IPS-18a (cell line): Measurements from ENCODE around the gene CAMK2B.

Experiments used
- H3K27ac ChIP-seq: one replicate; pipeline ENCODE4 v1.5.1; 2013; ENCODE audit warnings: low read length
- H3K27me3 ChIP-seq: one replicate; pipeline ENCODE4 v1.6.1; 2013; ENCODE audit warnings: mild to moderate bottlenecking, low read length; ENCODE audit not compliant: control insufficient read depth, insufficient read depth
- H3K36me3 ChIP-seq: one replicate; pipeline ENCODE4 v1.6.1; 2013; ENCODE audit warnings: low read depth, low read length; ENCODE audit not compliant: control insufficient read depth
- H3K4me1 ChIP-seq: one replicate; pipeline ENCODE4 v1.6.1; 2013; ENCODE audit warnings: low read depth, low read length; ENCODE audit not compliant: control insufficient read depth
- H3K4me3 ChIP-seq: one replicate; pipeline ENCODE4 v1.5.1; 2013; ENCODE audit warnings: low read length
- H3K9ac ChIP-seq: one replicate; pipeline ENCODE4 v1.6.1; 2013; ENCODE audit warnings: mild to moderate bottlenecking, low read length, moderate library complexity
- H3K9me3 ChIP-seq: one replicate; pipeline ENCODE4 v1.6.1; 2013; ENCODE audit warnings: low read depth, low read length; ENCODE audit not compliant: control insufficient read depth

CAMK2B gene

DNA sequence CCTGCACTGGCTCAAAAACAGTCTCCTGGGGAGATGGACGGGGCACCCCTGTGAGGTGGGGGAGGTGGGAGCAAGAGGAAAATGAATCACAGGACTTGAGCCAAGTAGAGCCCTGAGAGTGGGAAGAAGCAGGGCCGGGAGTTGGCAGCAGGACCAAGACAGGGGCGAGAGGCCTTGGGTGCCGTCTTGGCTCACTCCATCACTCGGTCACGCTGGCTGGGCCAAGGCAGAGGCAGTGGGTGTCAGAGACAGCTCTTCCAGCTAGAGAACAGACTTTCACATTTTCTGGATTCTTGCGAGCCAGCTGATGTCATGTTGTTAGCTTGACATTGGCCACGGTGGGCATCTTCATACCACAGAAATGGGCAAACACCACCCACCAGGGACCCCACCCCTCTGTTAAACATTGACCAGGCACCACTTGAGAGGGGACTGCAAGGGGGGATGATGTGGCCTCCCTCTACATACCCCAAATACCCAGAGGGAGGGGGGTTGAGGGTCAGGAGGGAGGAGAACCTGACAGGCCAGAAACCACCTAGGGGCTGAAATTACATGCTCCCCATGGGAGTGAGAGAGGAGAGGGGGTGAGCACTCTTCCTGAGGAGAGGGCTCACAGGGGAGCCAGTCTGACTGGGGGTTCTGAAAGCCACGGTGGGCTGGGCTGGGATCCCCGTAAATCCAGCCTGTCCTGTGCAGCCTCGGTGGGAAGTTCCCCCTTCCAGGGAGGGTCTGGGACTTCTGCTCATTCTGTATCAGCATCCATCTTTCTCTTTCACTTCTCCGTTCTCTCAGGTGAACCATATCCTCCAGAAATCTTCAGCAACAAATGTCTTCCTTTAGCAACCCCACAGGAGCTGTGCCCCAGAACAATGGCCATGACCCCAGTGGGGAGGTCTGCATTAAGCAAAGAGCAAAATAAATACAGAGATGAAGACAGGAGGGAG is 19.6 kb downstream of the CAMK2B start:
- Histone ChIP-seq H3K9me3 (no peaks in the 10 kb centered on the region), H3K4me3 (no peak overlapping the region), H3K36me3 (no peaks in the 10 kb centered on the region), H3K4me1 (no peaks in the 10 kb centered on the region), H3K27ac (no peak overlapping the region), H3K9ac (no peak overlapping the region), H3K27me3 (peaks cover 31% of the 10 kb centered on the region)

DNA sequence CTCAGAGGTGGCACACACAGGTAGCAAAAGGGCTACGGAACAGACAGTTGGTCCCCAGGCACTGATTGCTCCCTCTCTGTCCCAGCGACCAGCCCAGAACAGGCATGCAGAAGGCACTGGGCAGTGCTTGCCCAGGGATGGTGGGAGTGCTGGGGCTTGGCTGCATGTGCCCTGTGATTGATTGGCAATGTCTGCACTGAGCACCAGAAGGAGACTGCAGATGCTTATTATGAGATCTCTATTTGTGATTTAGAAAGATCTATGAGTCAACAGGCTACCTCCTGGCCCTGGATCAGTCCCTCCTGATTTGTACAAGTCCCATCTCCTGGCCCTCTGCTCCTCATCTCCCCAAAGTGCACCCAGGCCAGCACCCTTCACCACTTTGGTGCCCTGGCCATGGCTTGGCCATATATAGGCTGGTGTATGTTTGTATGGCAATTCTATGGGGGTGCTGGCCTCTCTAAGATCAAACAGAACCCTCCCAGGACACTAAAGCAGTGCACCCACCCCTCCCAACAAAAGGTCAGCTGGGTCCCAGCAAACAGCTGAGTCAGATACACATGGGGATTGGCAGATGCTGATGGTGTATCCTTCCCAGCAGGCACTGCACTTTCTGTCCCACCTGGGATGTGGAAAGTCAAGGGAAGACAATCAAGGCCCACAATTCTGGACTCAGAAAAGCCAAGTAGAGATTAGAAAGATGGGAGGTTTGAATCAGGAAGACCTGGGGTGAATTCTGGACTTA is 30.9 kb downstream of the CAMK2B start:
- peaks cover 3% of the 10 kb centered on the region for H3K27me3 ChIP-seq
- H3K9me3 ChIP-seq, result no peaks in the 10 kb centered on the region
- H3K4me1 ChIP-seq, result no peaks in the 10 kb centered on the region
- H3K4me3 ChIP-seq, result no peak overlapping the region
- no peak overlapping the region for H3K27ac ChIP-seq
- no peak overlapping the region for H3K9ac ChIP-seq
- no peaks in the 10 kb centered on the region for H3K36me3 ChIP-seq

DNA sequence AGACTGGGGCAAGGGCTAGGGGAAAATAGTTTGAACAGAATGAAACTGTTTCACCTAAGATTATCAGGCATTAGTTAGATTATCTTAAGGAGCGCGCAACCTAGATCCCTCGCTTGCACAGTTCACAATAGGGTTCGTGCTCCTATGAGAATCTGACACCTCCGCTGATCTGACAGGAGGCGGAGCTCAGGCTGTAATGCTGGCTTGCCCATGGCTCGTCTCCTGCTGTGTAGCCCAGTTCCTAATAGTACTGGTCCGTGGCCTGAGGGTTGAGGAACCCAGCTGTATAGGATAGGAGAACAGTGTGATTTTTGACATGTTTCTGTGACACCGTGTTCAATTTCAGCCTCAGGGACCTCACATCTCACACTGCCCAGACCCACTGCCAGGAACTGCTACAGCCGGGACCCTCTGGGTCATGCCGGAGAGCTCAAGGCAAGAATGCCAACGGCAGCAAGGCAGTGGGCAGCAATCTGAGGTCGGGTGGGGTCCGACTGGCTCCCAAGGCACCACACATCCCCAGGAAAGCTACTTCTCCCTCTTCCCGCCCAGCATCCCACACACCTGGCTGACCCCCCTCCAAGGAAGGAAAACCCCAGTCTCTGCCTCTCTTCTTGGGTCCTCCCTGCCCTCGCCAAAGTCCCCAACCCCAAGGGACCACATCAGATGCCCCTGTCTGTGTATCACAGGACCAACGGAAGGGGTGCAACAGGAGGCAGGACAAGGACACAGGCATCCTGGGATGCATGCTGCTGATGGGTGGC is 31.7 kb downstream of the CAMK2B start:
- Histone ChIP-seq H3K9me3 (no peaks in the 10 kb centered on the region), H3K4me3 (no peak overlapping the region), H3K9ac (no peak overlapping the region), H3K36me3 (no peaks in the 10 kb centered on the region), H3K27ac (no peak overlapping the region), H3K27me3 (peaks cover 3% of the 10 kb centered on the region), H3K4me1 (no peaks in the 10 kb centered on the region)

DNA sequence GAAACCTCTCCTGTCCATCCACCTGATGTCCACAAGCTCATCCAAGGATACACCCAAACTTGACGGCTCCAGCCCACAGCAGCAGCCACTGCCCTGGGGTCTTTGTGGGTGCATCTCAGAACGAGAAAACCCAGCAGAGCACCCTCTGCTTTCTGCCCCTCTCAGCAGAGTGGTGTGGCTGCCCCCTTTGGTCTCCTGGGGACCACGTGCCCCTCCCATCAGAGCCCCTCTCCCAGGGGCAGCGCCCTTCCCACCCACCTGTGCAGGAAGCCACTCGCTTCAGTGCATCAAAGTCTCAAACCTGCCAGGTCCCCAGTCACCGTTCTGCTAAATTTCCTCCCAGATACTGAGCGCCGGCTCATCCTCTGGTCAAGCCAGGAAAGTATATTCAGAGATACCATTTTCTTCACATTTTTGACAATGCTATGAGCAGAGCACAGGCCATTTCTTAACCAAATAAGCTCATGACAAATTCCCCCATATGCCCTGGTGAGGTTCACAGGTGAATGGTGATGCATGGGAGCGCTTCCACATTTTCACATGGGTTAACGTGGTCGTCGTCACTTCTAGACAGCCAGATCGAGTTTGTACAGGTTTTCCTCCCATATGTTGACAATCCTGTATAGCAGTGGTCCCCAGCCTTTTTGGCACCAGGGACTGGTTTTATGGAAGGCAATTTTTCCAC is 32.4 kb downstream of the CAMK2B start:
- no peak overlapping the region for H3K27ac ChIP-seq
- H3K9ac ChIP-seq, result no peak overlapping the region
- H3K9me3 ChIP-seq, result no peaks in the 10 kb centered on the region
- H3K36me3 ChIP-seq, result no peaks in the 10 kb centered on the region
- H3K4me1 ChIP-seq, result no peaks in the 10 kb centered on the region
- H3K4me3 ChIP-seq, result no peak overlapping the region
- peaks cover 3% of the 10 kb centered on the region for H3K27me3 ChIP-seq

DNA sequence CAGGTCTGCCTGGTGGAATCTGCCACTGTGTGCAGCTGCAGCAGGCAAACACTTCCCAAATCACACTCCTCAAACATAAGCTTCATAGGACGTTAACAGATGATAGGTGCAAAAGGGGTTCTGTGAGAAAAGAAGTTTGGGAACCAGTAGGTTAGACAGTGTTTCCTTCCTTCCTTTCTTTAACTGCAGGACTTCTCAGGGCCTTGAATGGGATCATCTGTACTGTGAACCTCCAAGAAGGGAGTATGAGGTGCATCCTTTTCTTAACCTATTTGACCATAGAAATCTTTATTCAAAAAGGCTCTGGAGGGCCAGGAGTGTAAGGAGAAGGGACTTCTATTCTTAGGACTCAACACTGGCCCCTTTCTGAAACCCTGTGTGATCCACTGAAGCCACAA is 33.0 kb downstream of the CAMK2B start:
- H3K9me3 ChIP-seq, result no peaks in the 10 kb centered on the region
- no peak overlapping the region for H3K9ac ChIP-seq
- H3K27me3 ChIP-seq, result peaks cover 3% of the 10 kb centered on the region
- H3K4me3 ChIP-seq, result no peak overlapping the region
- no peaks in the 10 kb centered on the region for H3K36me3 ChIP-seq
- H3K27ac ChIP-seq, result no peak overlapping the region
- no peaks in the 10 kb centered on the region for H3K4me1 ChIP-seq

DNA sequence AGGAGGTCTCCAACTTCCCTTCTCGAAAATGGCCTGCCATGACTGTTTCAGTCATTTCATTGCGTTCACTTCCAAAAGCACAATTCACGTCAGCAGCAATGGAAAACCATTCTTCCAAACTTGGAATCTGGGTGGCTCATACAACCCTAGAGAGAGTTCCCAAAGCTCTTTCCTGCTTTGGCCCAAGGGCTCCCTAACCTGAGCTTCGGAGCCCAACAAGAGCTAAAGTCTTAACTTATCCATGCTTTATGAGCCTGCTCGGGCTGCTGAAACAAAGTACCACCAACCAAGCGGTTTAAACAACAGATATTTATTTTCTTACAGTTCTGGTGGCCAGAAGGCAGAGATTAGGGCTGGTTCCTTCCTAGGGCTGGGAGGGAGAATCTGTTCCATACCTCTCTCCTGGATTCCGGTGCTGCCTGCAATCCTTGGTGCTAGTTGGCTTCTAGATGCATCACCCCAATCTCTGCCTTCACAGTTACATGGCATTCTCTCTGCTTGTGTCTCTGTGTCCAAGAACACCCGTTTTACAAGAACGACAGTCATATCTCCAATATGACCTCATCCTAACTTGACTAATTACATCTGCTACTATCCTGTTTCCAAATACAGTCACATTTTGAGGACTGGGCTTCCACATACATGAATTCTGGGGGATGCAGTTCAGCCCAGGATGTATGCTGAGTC is 33.5 kb downstream of the CAMK2B start:
- no peak overlapping the region for H3K4me3 ChIP-seq
- H3K9ac ChIP-seq, result no peak overlapping the region
- H3K36me3 ChIP-seq, result no peaks in the 10 kb centered on the region
- H3K9me3 ChIP-seq, result no peaks in the 10 kb centered on the region
- no peak overlapping the region for H3K27ac ChIP-seq
- peaks cover 1% of the 10 kb centered on the region for H3K27me3 ChIP-seq
- H3K4me1 ChIP-seq, result no peaks in the 10 kb centered on the region

DNA sequence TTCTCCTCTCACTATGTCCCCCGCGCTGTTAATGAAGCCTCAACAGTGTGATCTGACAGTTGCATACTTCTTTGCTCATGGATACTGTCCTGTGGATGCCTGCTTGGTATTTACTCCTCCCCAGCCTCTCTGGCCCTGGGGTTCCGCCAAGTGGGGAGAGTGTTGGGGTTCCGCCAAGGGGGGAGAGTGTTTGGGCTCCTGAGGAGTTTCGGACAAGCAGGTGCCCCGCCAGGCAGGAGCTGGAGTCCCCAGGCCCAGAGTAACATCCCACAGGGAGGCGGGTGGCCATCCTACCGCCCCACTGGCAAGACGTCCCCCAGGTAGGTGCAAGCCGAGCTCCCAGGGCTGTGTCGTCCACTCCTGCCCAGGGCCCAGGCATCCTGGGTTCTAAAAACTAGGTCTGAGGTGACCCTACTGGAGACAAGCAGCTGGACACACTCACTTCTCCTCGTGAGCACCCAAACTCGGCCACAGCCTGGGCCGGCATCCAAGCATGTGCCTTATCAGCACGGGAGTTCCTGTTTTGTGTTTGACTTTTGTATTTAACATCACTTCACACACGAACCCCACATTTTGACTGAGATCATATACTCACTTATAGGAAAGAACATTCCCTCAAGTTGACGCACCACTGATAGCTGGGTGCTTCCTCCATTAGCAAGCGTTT is 34.2 kb downstream of the CAMK2B start:
- Histone ChIP-seq H3K4me3 (no peak overlapping the region), H3K27me3 (no peaks in the 10 kb centered on the region), H3K36me3 (no peaks in the 10 kb centered on the region), H3K27ac (no peak overlapping the region), H3K9me3 (no peaks in the 10 kb centered on the region), H3K4me1 (no peaks in the 10 kb centered on the region), H3K9ac (no peak overlapping the region)

DNA sequence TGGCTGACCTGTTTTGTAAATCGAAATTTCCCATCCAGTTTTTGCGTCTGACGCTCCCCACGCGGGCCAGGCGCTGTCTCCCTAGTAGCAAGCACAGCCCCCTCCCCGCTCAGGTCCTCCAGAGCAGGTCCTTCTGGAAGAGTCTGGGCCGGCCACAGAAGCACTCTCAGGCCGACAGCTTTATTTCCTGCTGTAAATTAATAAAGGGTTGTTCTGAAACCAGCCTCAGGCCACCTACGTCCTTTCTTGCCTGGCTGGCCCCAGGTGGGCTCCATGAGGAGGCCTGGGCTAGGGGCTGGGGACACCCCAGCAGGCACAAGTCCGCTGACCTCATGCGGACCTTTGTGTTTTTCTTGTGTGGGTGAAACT is 35.2 kb downstream of the CAMK2B start:
- Histone ChIP-seq H3K27me3 (no peaks in the 10 kb centered on the region), H3K9me3 (no peaks in the 10 kb centered on the region), H3K36me3 (no peaks in the 10 kb centered on the region), H3K4me1 (no peaks in the 10 kb centered on the region), H3K4me3 (no peak overlapping the region), H3K9ac (no peak overlapping the region), H3K27ac (no peak overlapping the region)

DNA sequence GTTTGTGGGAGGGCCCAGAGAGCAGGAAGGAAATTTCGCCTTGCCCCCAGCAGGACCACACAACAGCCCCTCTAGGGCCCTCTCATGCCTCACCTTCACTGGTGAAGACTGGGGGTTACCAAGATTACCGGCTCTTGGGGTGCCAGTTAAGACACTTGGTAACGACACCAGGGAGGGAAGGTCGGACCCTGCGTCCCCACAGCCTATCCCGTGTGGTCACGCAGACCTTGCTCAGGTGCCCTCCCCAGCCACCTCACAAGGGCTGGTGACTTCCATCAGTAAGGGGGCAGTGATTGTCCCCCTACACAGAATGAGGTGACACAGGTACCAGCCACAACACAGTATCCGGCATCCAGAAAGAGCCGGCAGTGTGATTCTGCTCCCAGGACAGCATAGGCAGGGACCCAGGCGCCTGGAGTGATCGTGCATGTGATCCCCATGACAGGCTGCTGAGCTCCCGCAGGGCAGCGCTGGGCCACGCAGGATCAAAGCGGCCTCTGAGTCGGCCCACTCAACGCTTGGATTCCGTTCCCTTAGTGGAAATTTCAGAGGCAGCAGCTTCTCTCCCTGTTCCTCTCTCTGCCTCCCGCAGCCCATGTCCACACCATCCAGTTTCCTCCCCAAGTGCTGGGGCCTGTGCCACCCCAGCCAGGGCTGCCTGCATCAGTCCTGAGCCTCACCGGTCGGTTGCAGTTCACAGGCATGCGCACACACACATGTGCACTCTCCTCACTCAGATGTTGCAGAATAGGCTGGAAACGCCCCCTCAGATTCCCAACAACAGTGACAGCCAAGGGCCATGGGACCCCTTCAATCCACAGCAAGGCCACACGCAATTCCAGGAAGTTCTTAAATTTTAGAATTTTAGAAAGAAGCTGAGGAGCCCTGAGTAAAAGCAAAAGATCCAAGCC is 35.8 kb downstream of the CAMK2B start:
- H3K9ac ChIP-seq, result no peak overlapping the region
- no peaks in the 10 kb centered on the region for H3K36me3 ChIP-seq
- H3K27me3 ChIP-seq, result no peaks in the 10 kb centered on the region
- no peaks in the 10 kb centered on the region for H3K9me3 ChIP-seq
- H3K4me1 ChIP-seq, result no peaks in the 10 kb centered on the region
- no peak overlapping the region for H3K4me3 ChIP-seq
- no peak overlapping the region for H3K27ac ChIP-seq
